HepG2 (cell line): ENCODE measurements around the gene KIF25. TPM values are rescaled to one million over a fixed set of nuclear protein-coding genes. Genes with fewer than 3 reads are reported as not detected.

ENCODE experiments used
- AGO2 ChIP-seq: fragments of 200-400 bp; formaldehyde crosslinking; optimal IDR thresholded peaks from 2 replicates; pipeline ENCODE3; 2017; ENCODE audit warnings: mild to moderate bottlenecking, low read depth, low read length, moderate library complexity
- ATRX ChIP-seq: sonication (generic); formaldehyde crosslinking; IDR thresholded peaks from 2 replicates; pipeline ENCODE4 v1.4.0; 2020; ENCODE audit warnings: missing genetic modification reagents, borderline replicate concordance
- CBX2 ChIP-seq, 2 experiments: fragments of 200-600 bp in 1 of 2; sonication (generic); formaldehyde crosslinking in 1 of 2; IDR thresholded peaks; 2 replicates each; pipeline versions ENCODE4 v1.7.0 to v1.8.1; 2018 to 2022; ENCODE audit warnings: low read depth in 2 of 2, low read length in 1 of 2, mild to moderate bottlenecking in 1 of 2, missing genetic modification reagents in 1 of 2
- CCDC6 ChIP-seq: sonication (generic); formaldehyde crosslinking; IDR thresholded peaks from 2 replicates; pipeline ENCODE4 v1.8.1; 2022; ENCODE audit warnings: mild to moderate bottlenecking, missing genetic modification reagents, moderate library complexity
- FIP1L1 ChIP-seq: fragments of 200-400 bp; formaldehyde crosslinking; IDR thresholded peaks from 2 replicates; pipeline ENCODE4 v1.6.1; 2018; ENCODE audit warnings: low read depth, mild to moderate bottlenecking, low read length, moderate library complexity, borderline replicate concordance; ENCODE audit not compliant: insufficient read depth
- GABPB1 ChIP-seq: IDR thresholded peaks from 2 replicates; pipeline ENCODE4 v1.6.1; 2016; ENCODE audit warnings: mild to moderate bottlenecking, missing genetic modification reagents, moderate library complexity, missing compliant biosample characterization
- GATA4 ChIP-seq: sonication (generic); IDR thresholded peaks from 2 replicates; pipeline ENCODE4 v1.6.1; 2016; ENCODE audit warnings: antibody characterized with exemption, low read depth, borderline replicate concordance
- KMT2B ChIP-seq: IDR thresholded peaks from 2 replicates; pipeline ENCODE4 v1.6.1; 2016; ENCODE audit warnings: missing genetic modification reagents, missing compliant biosample characterization
- NCOR1 ChIP-seq: fragments of 200-600 bp; sonication (generic); IDR thresholded peaks from 2 replicates; pipeline ENCODE4 v1.7.0; 2017; ENCODE audit warnings: antibody characterized with exemption, low read length, borderline replicate concordance
- NR1H2 ChIP-seq: sonication (generic); formaldehyde crosslinking; IDR thresholded peaks from 2 replicates; pipeline ENCODE4 v1.8.1; 2022; ENCODE audit warnings: low read depth, missing genetic modification reagents, borderline replicate concordance
- ONECUT2 ChIP-seq: sonication (generic); formaldehyde crosslinking; IDR thresholded peaks from 2 replicates; pipeline ENCODE4 v1.4.0; 2020; ENCODE audit warnings: missing genetic modification reagents
- PITX1 ChIP-seq: sonication (generic); formaldehyde crosslinking; IDR thresholded peaks from 2 replicates; pipeline ENCODE4 v1.5.1; 2020; ENCODE audit warnings: mild to moderate bottlenecking, missing genetic modification reagents
- SKI ChIP-seq: fragments of 450-650 bp; IDR thresholded peaks from one replicate; pipeline ENCODE4 v1.6.1; 2018; ENCODE audit warnings: mild to moderate bottlenecking; ENCODE audit not compliant: partially characterized antibody
- TBX2 ChIP-seq: sonication (generic); formaldehyde crosslinking; IDR thresholded peaks from 2 replicates; pipeline ENCODE4 v1.5.0; 2020; ENCODE audit warnings: missing genetic modification reagents, mild to moderate bottlenecking, borderline replicate concordance
- TEAD3 ChIP-seq: optimal IDR thresholded peaks from 2 replicates; pipeline ENCODE3; 2016; ENCODE audit warnings: borderline replicate concordance
- ZC3H4 ChIP-seq: sonication (generic); formaldehyde crosslinking; IDR thresholded peaks from 2 replicates; pipeline ENCODE4 v1.4.0; 2020; ENCODE audit warnings: missing genetic modification reagents, borderline replicate concordance
- ZFAT ChIP-seq: sonication (generic); formaldehyde crosslinking; conservative IDR thresholded peaks from 2 replicates; pipeline ENCODE4 v1.8.1; 2023; ENCODE audit warnings: missing genetic modification reagents, inconsistent platforms
- ZFY ChIP-seq: sonication (generic); formaldehyde crosslinking; IDR thresholded peaks from 2 replicates; pipeline ENCODE4 v1.4.0; 2020; ENCODE audit warnings: missing genetic modification reagents
- ZNF121 ChIP-seq: sonication (generic); formaldehyde crosslinking; IDR thresholded peaks from 2 replicates; pipeline ENCODE4 v1.5.0; 2020; ENCODE audit warnings: mild to moderate bottlenecking, missing genetic modification reagents
- ZNF124 ChIP-seq: sonication (generic); formaldehyde crosslinking; IDR thresholded peaks from 2 replicates; pipeline ENCODE4 v1.4.0; 2020; ENCODE audit warnings: missing genetic modification reagents
- ZNF230 ChIP-seq: sonication (generic); formaldehyde crosslinking; IDR thresholded peaks from 2 replicates; pipeline ENCODE4 v1.4.0; 2020; ENCODE audit warnings: mild to moderate bottlenecking, missing genetic modification reagents
- ZNF552 ChIP-seq: sonication (generic); formaldehyde crosslinking; IDR thresholded peaks from 2 replicates; pipeline ENCODE4 v1.9.0; 2022; ENCODE audit warnings: missing genetic modification reagents, mild to moderate bottlenecking, borderline replicate concordance
- polyA plus RNA-seq, 8 experiments: library from polyadenylated mRNA; depleted of rRNA in 3 of 8; stranded (reverse) in 7 of 8; unstranded in 1 of 8; fragments of >200 nt; fragmentation: Illumina TruSeq in 4 of 8; extraction: Trizol in 4 of 8; gene quantifications; 2 replicates each; pipeline versions ENCODE4 v1.2.1 to v1.2.3, GENCODE V29; 2011 to 2016; ENCODE audit warnings: low read depth in 4 of 8, missing spikeins in 1 of 8, mixed read lengths in 1 of 8; ENCODE audit not compliant: insufficient read depth in 1 of 8
- total RNA-seq, 5 experiments: library from RNA; depleted of rRNA; stranded (reverse); fragments of >200 nt; fragmentation: Illumina TruSeq; extraction: Trizol; gene quantifications; 2 replicates each; pipeline ENCODE4 v1.2.3, GENCODE V29; 2016; ENCODE audit warnings: low read depth in 1 of 5
- TF ChIP-seq, protein P1 (sequence below): sonication (generic); formaldehyde crosslinking; IDR thresholded peaks from 2 replicates; pipeline ENCODE4 v1.8.0; 2022; ENCODE audit warnings: mild to moderate bottlenecking, missing genetic modification reagents
- TF ChIP-seq, protein P2 (sequence below): sonication (generic); formaldehyde crosslinking; conservative IDR thresholded peaks from 2 replicates; pipeline ENCODE4 v1.8.0; 2022; ENCODE audit warnings: low read depth, missing genetic modification reagents
- TF ChIP-seq, protein P3 (sequence below), 2 experiments: sonication (generic) in 1 of 2; formaldehyde crosslinking in 1 of 2; IDR thresholded peaks; 2 replicates each; pipeline versions ENCODE4 v1.5.1 to v1.6.1; 2011 to 2020; ENCODE audit warnings: borderline replicate concordance in 1 of 2, low read depth in 1 of 2, low read length in 1 of 2, mild to moderate bottlenecking in 1 of 2, missing genetic modification reagents in 1 of 2, moderate library complexity in 1 of 2
- TF ChIP-seq, protein P4 (sequence below): IDR thresholded peaks from 2 replicates; pipeline ENCODE4 v1.6.1; 2016

KIF25 gene
- total and polyA plus RNA-seq, 2 of the 13 experiments (the other 11 are each of a cell fraction or from before 2014, with no cell fraction given) = not detected

DNA sequence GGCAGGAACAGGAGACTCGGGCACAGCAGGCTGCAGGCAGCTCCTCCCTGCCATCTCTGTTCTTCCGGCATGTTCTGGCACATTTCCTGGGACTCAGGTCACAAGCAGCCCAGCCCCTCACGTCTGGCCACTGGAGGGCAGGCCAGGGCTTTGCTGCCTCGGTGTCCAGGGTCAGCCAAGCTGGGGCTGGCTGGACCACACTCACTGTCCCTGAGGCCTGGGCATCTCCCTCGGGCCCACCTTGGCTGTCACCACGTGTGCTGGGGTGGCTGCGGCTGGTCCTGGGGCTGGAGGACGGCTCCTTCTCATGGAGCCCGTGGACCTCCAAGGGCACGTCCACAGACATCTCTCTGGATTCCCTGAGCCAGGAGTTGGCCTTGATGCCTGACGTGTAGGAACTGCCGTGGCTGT lies 63.1 kb downstream of the KIF25 start (continued):
- no peak for TF ChIP-seq ZNF124 (CRISPR knock-in tag)
- no peak for TF ChIP-seq CCDC6 (CRISPR knock-in tag)
- TF ChIP-seq TBX2 = no peak; the same call in 1 of the 2 replicates
- TF ChIP-seq FIP1L1 = no peak
- TF ChIP-seq GATA4 = no peak
- no peak for TF ChIP-seq SKI
- TF ChIP-seq ONECUT2 (CRISPR knock-in tag) = no peak
- no peak for TF ChIP-seq NR1H2 (CRISPR knock-in tag)
- no peak for TF ChIP-seq CBX2 (IDR thresholded peaks at IDR 0.05; ENCODE audit: low read depth, low read length)
- TF ChIP-seq CBX2 (CRISPR knock-in tag; IDR thresholded peaks at IDR 0.05; ENCODE audit: low read depth) = no peak
- no peak for TF ChIP-seq ZNF230 (CRISPR knock-in tag)
- TF ChIP-seq TEAD3 (CRISPR knock-in tag) = peak; percentile 70
- no peak for TF ChIP-seq ZFAT
- no peak for TF ChIP-seq ZNF121 (CRISPR knock-in tag)
- TF ChIP-seq ZNF552 (CRISPR knock-in tag) = no peak
- TF ChIP-seq ATRX (CRISPR knock-in tag) = no peak
- no peak for TF ChIP-seq KMT2B (CRISPR knock-in tag)
- TF ChIP-seq, protein P1, sequence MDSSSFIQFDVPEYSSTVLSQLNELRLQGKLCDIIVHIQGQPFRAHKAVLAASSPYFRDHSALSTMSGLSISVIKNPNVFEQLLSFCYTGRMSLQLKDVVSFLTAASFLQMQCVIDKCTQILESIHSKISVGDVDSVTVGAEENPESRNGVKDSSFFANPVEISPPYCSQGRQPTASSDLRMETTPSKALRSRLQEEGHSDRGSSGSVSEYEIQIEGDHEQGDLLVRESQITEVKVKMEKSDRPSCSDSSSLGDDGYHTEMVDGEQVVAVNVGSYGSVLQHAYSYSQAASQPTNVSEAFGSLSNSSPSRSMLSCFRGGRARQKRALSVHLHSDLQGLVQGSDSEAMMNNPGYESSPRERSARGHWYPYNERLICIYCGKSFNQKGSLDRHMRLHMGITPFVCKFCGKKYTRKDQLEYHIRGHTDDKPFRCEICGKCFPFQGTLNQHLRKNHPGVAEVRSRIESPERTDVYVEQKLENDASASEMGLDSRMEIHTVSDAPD (CRISPR knock-in tag) = no peak
- TF ChIP-seq ZC3H4 (CRISPR knock-in tag) = no peak
- TF ChIP-seq NCOR1 = no peak
- 0 out of 2 replicates have a peak, but pooled peaks have one; percentile 15 for TF ChIP-seq PITX1
- TF ChIP-seq, protein P2, sequence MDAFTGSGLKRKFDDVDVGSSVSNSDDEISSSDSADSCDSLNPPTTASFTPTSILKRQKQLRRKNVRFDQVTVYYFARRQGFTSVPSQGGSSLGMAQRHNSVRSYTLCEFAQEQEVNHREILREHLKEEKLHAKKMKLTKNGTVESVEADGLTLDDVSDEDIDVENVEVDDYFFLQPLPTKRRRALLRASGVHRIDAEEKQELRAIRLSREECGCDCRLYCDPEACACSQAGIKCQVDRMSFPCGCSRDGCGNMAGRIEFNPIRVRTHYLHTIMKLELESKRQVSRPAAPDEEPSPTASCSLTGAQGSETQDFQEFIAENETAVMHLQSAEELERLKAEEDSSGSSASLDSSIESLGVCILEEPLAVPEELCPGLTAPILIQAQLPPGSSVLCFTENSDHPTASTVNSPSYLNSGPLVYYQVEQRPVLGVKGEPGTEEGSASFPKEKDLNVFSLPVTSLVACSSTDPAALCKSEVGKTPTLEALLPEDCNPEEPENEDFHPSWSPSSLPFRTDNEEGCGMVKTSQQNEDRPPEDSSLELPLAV (CRISPR knock-in tag) = no peak
- TF ChIP-seq, protein P3, sequence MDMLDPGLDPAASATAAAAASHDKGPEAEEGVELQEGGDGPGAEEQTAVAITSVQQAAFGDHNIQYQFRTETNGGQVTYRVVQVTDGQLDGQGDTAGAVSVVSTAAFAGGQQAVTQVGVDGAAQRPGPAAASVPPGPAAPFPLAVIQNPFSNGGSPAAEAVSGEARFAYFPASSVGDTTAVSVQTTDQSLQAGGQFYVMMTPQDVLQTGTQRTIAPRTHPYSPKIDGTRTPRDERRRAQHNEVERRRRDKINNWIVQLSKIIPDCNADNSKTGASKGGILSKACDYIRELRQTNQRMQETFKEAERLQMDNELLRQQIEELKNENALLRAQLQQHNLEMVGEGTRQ (IDR thresholded peaks at IDR 0.05; ENCODE audit: low read depth, low read length) = no peak
- TF ChIP-seq, protein P3 (CRISPR knock-in tag; IDR thresholded peaks at IDR 0.05; ENCODE audit: borderline replicate concordance) = no peak
- TF ChIP-seq AGO2 = no peak
- TF ChIP-seq ZFY (CRISPR knock-in tag) = no peak
- TF ChIP-seq, protein P4, sequence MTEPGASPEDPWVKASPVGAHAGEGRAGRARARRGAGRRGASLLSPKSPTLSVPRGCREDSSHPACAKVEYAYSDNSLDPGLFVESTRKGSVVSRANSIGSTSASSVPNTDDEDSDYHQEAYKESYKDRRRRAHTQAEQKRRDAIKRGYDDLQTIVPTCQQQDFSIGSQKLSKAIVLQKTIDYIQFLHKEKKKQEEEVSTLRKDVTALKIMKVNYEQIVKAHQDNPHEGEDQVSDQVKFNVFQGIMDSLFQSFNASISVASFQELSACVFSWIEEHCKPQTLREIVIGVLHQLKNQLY = no peak
- peak; percentile 69 for TF ChIP-seq GABPB1 (CRISPR knock-in tag)
